ENCODE measurements around the gene FOCAD.
A peak's percentile ranks its signal among the peaks of the same experiment; 100 is the strongest.

Gene FOCAD

GRCh38 chr9:20981486-20981885 lies 297.4 kb downstream of the FOCAD start:
- Histone ChIP-seq H3K4me3 (ENCODE audit: low read depth, low read length, poor library complexity, severe bottlenecking) (peak overlapping the region; percentile 40), H3K4me1 (ENCODE audit: insufficient read depth, low read length, severe bottlenecking) (peaks cover 71% of the 10 kb centered on the region), H3K9me2 (ENCODE audit: low read depth, low read length) (no peaks in the 10 kb centered on the region), H2AFZ (ENCODE audit: low read length) (no peak overlapping the region), H3K4me2 (ENCODE audit: low read length) (peak overlapping the region; percentile 53), H3K79me2 (ENCODE audit: insufficient read depth, low read length) (no peaks in the 10 kb centered on the region), H3K36me3 (ENCODE audit: insufficient read depth, low read length) (0 out of 2 replicates have a peak, but pooled peaks cover 4% of the 10 kb centered on the region), H4K20me1 (ENCODE audit: insufficient read depth, low read length) (no peaks in the 10 kb centered on the region), H3K9me3 (ENCODE audit: low read length) (peaks cover 4% of the 10 kb centered on the region; the same call in 1 of the 2 replicates), H3F3A (ENCODE audit: insufficient read depth, low read length) (no peaks in the 10 kb centered on the region; the same call in 1 of the 2 replicates), H3K9ac (ENCODE audit: low read length) (peak overlapping the region; percentile 62), H3K27ac (ENCODE audit: low read depth, low read length, poor library complexity, severe bottlenecking) (peak overlapping the region; percentile 95), H3K27me3 (ENCODE audit: insufficient read depth, low read length) (no peaks in the 10 kb centered on the region)
- no peak for TF ChIP-seq CTCF (IDR thresholded peaks at IDR 0.05; ENCODE audit: low read length)
- TF ChIP-seq EZH2 (IDR thresholded peaks at IDR 0.05; ENCODE audit: borderline replicate concordance, low read length) = no peak

DNA sequence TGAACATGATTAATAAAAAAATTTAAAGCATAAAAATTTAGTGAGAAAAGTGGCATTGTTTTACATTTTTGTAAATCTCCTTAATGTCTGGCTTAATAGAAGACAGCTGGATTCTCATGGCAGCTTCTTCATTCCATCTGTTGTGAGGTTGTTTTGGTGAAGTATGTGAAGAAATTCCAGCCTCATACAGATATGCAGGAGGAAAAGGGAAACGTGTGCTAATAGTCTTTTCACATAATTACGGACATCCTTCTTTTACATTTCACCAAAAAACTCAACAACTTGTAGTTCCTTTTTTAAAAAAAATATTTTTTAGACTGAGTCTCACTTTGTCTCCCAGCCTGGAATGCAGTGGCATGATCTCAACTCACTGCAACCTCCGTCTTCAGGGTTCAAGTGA lies 300.4 kb downstream of the FOCAD start:
- no peaks in the 10 kb centered on the region for H3K36me3 ChIP-seq (ENCODE audit: insufficient read depth, low read length)
- H3K9ac ChIP-seq (ENCODE audit: low read length) = no peak overlapping the region
- no peaks in the 10 kb centered on the region for H3K9me2 ChIP-seq (ENCODE audit: low read depth, low read length)
- H3K9me3 ChIP-seq (ENCODE audit: low read length) = no peaks in the 10 kb centered on the region
- no peak overlapping the region for H3K4me3 ChIP-seq (ENCODE audit: low read depth, low read length, poor library complexity, severe bottlenecking)
- H2AFZ ChIP-seq (ENCODE audit: low read length) = no peak overlapping the region
- no peak for TF ChIP-seq CTCF (IDR thresholded peaks at IDR 0.05; ENCODE audit: low read length)
- TF ChIP-seq EZH2 (IDR thresholded peaks at IDR 0.05; ENCODE audit: borderline replicate concordance, low read length) = no peak
- H3K27ac ChIP-seq (ENCODE audit: low read depth, low read length, poor library complexity, severe bottlenecking) = peak overlapping the region; percentile 97
- H3K79me2 ChIP-seq (ENCODE audit: insufficient read depth, low read length) = no peaks in the 10 kb centered on the region
- H4K20me1 ChIP-seq (ENCODE audit: insufficient read depth, low read length) = no peaks in the 10 kb centered on the region
- H3F3A ChIP-seq (ENCODE audit: insufficient read depth, low read length) = no peaks in the 10 kb centered on the region; the same call in 1 of the 2 replicates
- no peak overlapping the region for H3K4me2 ChIP-seq (ENCODE audit: low read length)
- no peaks in the 10 kb centered on the region for H3K27me3 ChIP-seq (ENCODE audit: insufficient read depth, low read length)
- peaks cover 100% of the 10 kb centered on the region for H3K4me1 ChIP-seq (ENCODE audit: insufficient read depth, low read length, severe bottlenecking)

- no peak overlapping the region for H3K4me3 ChIP-seq (ENCODE audit: low read depth, low read length, poor library complexity, severe bottlenecking)
- H3K27me3 ChIP-seq (ENCODE audit: insufficient read depth, low read length) = no peaks in the 10 kb centered on the region
- no peaks in the 10 kb centered on the region for H3K79me2 ChIP-seq (ENCODE audit: insufficient read depth, low read length)
- peak overlapping the region; percentile 24; the same call in 1 of the 2 replicates for H3K4me2 ChIP-seq (ENCODE audit: low read length)
- H4K20me1 ChIP-seq (ENCODE audit: insufficient read depth, low read length) = no peaks in the 10 kb centered on the region
- H3K9ac ChIP-seq (ENCODE audit: low read length) = peak overlapping the region; percentile 54
- H3K4me1 ChIP-seq (ENCODE audit: insufficient read depth, low read length, severe bottlenecking) = peaks cover 100% of the 10 kb centered on the region
- H3K27ac ChIP-seq (ENCODE audit: low read depth, low read length, poor library complexity, severe bottlenecking) = peak overlapping the region; percentile 97
- H3K9me3 ChIP-seq (ENCODE audit: low read length) = no peaks in the 10 kb centered on the region
- H2AFZ ChIP-seq (ENCODE audit: low read length) = no peak overlapping the region
- H3F3A ChIP-seq (ENCODE audit: insufficient read depth, low read length) = no peaks in the 10 kb centered on the region
- H3K9me2 ChIP-seq (ENCODE audit: low read depth, low read length) = no peaks in the 10 kb centered on the region
- H3K36me3 ChIP-seq (ENCODE audit: insufficient read depth, low read length) = no peaks in the 10 kb centered on the region
- no peak for TF ChIP-seq EZH2 (IDR thresholded peaks at IDR 0.05; ENCODE audit: borderline replicate concordance, low read length)
- no peak for TF ChIP-seq CTCF (IDR thresholded peaks at IDR 0.05; ENCODE audit: low read length)
These were observed 302.0 kb downstream of the FOCAD start for GRCh38 chr9:20985851-20986600.
